ENCODE data around the gene PEPD. TPM values are rescaled to one million over a fixed set of nuclear protein-coding genes. Genes with fewer than 3 reads are reported as not detected.

Gene PEPD
- total RNA-seq, 1 donor from 2014 or later: 21.1 TPM

- DNase-seq: no peak
- Mint-ChIP-seq H3K4me1 (no peaks in the 10 kb centered on the region), H3K36me3 (ENCODE audit: low read depth) (no peaks in the 10 kb centered on the region), H3K27me3 (no peaks in the 10 kb centered on the region), H3K27ac (no peak overlapping the region), H3K9me3 (no peaks in the 10 kb centered on the region), H3K4me3 (no peak overlapping the region)
- intact Hi-C loops (cut with micrococcal nuclease): no loop called here
Measured at GRCh38 chr19:33399745-33400681, 121.6 kb downstream of the PEPD start.

DNA sequence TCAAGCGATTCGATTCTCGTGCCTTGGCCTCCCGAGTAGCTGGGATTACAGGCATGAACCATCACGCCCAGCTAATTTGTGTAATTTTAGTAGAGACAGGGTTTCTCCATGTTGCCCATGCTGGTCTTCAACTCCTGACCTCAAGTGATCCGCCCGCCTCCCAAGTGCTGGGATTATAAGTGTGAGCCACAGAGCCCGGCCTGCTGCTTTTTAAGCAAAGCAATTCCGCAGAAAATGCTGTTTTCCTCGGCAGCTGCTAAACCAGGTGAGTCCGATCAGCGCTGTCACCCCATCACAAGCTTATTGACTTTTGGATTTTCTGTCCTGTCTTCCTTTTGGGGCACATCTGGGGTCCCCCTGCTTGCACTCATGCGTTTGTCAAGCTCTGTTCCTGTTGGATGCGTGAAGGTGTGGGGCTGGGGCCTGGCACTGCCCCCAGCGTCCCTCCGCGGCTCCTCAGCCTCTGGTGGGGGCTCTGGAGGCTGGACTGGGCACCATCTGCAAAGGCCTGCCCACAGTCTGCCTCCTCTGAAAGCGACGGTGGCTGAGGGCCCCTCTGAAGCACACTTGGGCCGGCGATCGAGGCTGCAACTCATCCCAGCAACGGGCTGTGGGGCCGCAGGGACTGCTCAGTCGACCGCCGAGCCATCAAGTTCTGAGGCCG lies 122.4 kb downstream of the PEPD start:
- Mint-ChIP-seq H3K27ac (no peak overlapping the region), H3K9me3 (no peaks in the 10 kb centered on the region), H3K4me3 (no peak overlapping the region), H3K4me1 (no peaks in the 10 kb centered on the region), H3K27me3 (no peaks in the 10 kb centered on the region), H3K36me3 (ENCODE audit: low read depth) (no peaks in the 10 kb centered on the region)
- DNase-seq: no peak
- intact Hi-C loops (cut with micrococcal nuclease): no loop called here

DNA sequence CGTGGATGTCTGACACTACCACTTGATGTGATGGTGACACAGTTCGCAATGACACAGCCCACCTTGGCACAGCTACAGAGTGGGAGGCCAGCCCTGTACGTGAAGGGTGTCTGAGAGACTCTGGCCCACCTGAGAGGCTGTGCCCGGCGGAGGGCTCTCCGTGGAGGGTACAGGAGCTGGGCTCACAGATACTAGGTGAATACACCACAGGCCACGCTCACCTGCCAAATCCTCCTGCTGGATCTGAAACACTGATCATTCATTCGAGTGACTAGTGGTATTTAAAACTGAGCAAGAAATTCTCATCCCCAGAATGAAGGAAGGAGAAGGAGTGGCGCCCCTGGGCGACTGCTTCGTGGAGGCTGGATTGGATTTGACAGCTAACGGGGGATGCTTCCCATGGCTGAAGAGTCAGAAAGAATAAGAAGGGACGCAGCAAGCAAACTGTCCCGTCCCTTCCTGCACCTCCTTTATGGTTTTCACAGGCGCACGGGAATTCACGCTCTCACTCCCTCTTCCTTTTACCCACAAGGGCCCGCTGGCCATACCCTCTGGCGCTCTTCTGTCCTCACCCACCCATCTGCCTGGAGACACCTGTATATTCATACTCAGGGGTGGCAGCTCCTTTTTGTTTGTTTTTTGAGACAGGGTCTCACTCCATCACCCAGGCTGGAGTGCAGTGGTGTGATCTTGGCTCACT lies 123.1 kb downstream of the PEPD start:
- DNase-seq: no peak

DNA sequence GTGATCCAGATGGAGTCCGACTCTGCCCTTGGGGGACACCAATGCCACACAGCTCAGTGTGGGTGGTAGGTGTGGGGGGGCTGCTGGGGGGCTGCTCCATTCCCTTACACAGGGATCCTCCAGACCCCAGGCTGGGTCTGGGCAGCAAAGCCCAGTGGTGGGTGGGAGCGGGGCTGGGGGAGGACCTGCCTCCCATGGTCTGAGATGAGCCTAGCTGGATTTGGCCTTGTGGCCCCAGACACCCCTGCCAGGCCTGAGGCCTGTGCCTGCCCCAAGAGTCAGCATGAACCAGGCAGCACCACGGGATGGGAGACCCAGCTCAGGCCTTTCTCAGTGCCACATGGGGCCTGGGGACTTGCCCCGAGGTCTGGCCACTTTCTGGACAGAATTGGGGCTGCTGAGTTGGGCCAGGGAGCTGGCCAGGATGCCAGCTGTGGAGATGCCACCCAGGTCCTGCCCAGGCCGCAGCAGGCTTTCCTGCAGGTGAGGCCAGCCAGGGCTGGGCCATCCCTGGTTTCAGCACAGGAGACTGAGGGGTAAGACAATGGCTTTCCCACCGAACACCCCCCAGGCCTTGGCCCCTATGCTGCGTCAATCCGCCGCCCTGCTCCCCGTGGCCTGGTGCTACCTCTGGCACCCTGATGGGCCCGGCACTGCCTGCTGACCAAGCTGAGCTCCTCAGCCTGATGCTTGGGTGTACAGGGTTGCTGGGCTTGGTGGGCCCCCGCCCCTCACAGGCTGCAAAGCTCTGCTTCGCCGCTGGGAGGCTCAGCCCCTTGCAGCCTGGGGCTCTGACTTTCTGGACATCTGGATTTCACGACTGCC lies 123.8 kb downstream of the PEPD start:
- DNase-seq: no peak
- Mint-ChIP-seq H3K27ac (no peak overlapping the region), H3K27me3 (no peaks in the 10 kb centered on the region), H3K4me1 (no peaks in the 10 kb centered on the region), H3K36me3 (ENCODE audit: low read depth) (no peaks in the 10 kb centered on the region), H3K4me3 (no peak overlapping the region), H3K9me3 (no peaks in the 10 kb centered on the region)
- intact Hi-C loops (cut with micrococcal nuclease): no loop called here

More for the DNA sequence above, 123.1 kb downstream of the PEPD start:
- H3K4me3 Mint-ChIP-seq: no peak overlapping the region
- H3K36me3 Mint-ChIP-seq (ENCODE audit: low read depth): no peaks in the 10 kb centered on the region
- no peak overlapping the region for H3K27ac Mint-ChIP-seq
- no peaks in the 10 kb centered on the region for H3K9me3 Mint-ChIP-seq
- no peaks in the 10 kb centered on the region for H3K27me3 Mint-ChIP-seq
- intact Hi-C loops (cut with micrococcal nuclease): no loop called here
- no peaks in the 10 kb centered on the region for H3K4me1 Mint-ChIP-seq

DNA sequence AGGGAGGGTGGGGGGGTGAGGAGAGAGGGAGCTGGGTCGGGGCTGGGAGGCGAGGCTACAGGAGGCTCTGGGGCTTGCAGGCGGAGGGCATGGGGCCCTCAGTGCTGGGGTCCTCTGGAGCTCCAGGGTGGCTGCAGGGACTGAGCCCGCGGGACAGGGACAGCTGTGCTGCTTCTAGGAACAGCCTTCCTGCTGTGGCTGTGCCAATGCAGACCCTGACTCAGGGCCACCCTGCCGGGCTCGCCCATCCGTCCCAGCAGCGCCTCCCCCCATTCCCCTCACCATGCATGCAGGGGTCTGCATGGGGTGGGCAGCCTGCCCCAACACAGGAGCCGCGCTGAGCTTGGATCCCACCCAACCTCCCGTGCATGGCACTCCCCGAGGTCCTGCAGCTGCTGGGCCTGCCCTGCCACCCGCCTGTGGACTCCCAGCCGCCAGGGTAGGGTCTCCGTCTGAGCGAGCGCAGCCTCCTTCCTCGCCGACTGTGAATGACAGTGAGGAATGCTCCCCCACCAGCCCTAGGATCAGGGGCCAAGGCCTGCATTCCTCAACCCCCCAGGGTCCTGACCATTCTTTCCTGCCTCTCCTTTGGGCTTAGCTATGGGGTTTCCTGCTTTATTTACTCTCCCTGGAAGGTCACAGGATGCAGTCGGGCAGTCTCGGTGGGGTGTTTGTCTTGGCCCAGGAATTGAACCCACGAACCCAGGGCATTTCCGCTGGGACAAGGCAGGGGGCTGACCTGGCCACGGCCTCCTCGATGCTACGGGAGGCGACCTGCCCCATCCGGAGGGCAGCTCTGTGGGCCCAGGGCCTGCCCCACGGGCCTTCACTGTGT lies 124.7 kb downstream of the PEPD start:
- no peaks in the 10 kb centered on the region for H3K36me3 Mint-ChIP-seq (ENCODE audit: low read depth)
- no peak overlapping the region for H3K27ac Mint-ChIP-seq
- intact Hi-C loops (cut with micrococcal nuclease): no loop called here
- H3K9me3 Mint-ChIP-seq: no peaks in the 10 kb centered on the region
- H3K27me3 Mint-ChIP-seq: no peaks in the 10 kb centered on the region
- H3K4me3 Mint-ChIP-seq: no peak overlapping the region
- H3K4me1 Mint-ChIP-seq: no peaks in the 10 kb centered on the region
- no peak for DNase-seq

GRCh38 chr19:33395561-33396550 lies 125.7 kb downstream of the PEPD start:
- no peaks in the 10 kb centered on the region for H3K36me3 Mint-ChIP-seq (ENCODE audit: low read depth)
- H3K4me1 Mint-ChIP-seq: no peaks in the 10 kb centered on the region
- no peaks in the 10 kb centered on the region for H3K9me3 Mint-ChIP-seq
- DNase-seq: no peak
- H3K27ac Mint-ChIP-seq: no peak overlapping the region
- intact Hi-C loops (cut with micrococcal nuclease): no loop called here
- no peak overlapping the region for H3K4me3 Mint-ChIP-seq
- H3K27me3 Mint-ChIP-seq: no peaks in the 10 kb centered on the region

- Mint-ChIP-seq H3K4me1 (no peaks in the 10 kb centered on the region), H3K36me3 (ENCODE audit: low read depth) (no peaks in the 10 kb centered on the region), H3K9me3 (no peaks in the 10 kb centered on the region), H3K27ac (no peak overlapping the region), H3K4me3 (no peak overlapping the region), H3K27me3 (no peaks in the 10 kb centered on the region)
- intact Hi-C loops (cut with micrococcal nuclease): no loop called here
- no peak for DNase-seq
Measured at GRCh38 chr19:33394723-33395560, 126.6 kb downstream of the PEPD start.

GRCh38 chr19:33394006-33394722 lies 127.4 kb downstream of the PEPD start:
- no peak for DNase-seq
- Mint-ChIP-seq H3K9me3 (no peaks in the 10 kb centered on the region), H3K4me1 (no peaks in the 10 kb centered on the region), H3K27me3 (no peaks in the 10 kb centered on the region), H3K4me3 (no peak overlapping the region), H3K27ac (no peak overlapping the region), H3K36me3 (ENCODE audit: low read depth) (no peaks in the 10 kb centered on the region)
- intact Hi-C loops (cut with micrococcal nuclease): no loop called here

GRCh38 chr19:33393286-33394005 lies 128.1 kb downstream of the PEPD start:
- Mint-ChIP-seq H3K36me3 (ENCODE audit: low read depth) (no peaks in the 10 kb centered on the region), H3K27me3 (no peaks in the 10 kb centered on the region), H3K4me3 (no peak overlapping the region), H3K4me1 (no peaks in the 10 kb centered on the region), H3K27ac (no peak overlapping the region), H3K9me3 (no peaks in the 10 kb centered on the region)
- DNase-seq: no peak
- intact Hi-C loops (cut with micrococcal nuclease): no loop called here

GRCh38 chr19:33392341-33393285 lies 129.0 kb downstream of the PEPD start:
- intact Hi-C loops (cut with micrococcal nuclease): no loop called here
- no peaks in the 10 kb centered on the region for H3K4me1 Mint-ChIP-seq
- H3K36me3 Mint-ChIP-seq (ENCODE audit: low read depth): no peaks in the 10 kb centered on the region
- H3K9me3 Mint-ChIP-seq: no peaks in the 10 kb centered on the region
- no peak for DNase-seq
- H3K4me3 Mint-ChIP-seq: no peak overlapping the region
- no peak overlapping the region for H3K27ac Mint-ChIP-seq
- H3K27me3 Mint-ChIP-seq: no peaks in the 10 kb centered on the region

Data from activated CD4-positive, alpha-beta T cell treated with anti-CD3 and anti-CD28 coated beads, Interleukin-2, amount 10 ng/mL, durations not matched to agents 24 days and 14 days (primary cell).